HepG2 (cell line): Measurements from ENCODE around the gene CPNE4. TPM values are rescaled to one million over a fixed set of nuclear protein-coding genes. Genes with fewer than 3 reads are reported as not detected.

Experiments used
- ATAC-seq: fragments of 200-7000 bp; cut with Tn5 transposase; 3 replicates; pipeline ENCODE4 v1.9.1; 2020; ENCODE audit warnings: mild to moderate bottlenecking, moderate library complexity
- BruUV-seq: library from RNA; stranded (reverse); fragments of 400-500 nt; replicated peaks from 2 replicates; lab custom pipeline; 2021; lab: Mats Ljungman, UMichigan
- CTCF ChIA-PET: fragments of 300-600 bp; formaldehyde crosslinking; extraction: SDS; loops from one replicate; lab custom pipeline; 2021; ENCODE audit warnings: low total read pairs, inconsistent platforms, low intra/inter-chr PET ratio; lab: Yijun Ruan, JAX
- POLR2A ChIA-PET: fragments of 350-600 bp; sonication (Branson Sonifier 250); formaldehyde crosslinking; loops from one replicate; lab custom pipeline; 2020; ENCODE audit warnings: antibody characterized with exemption, inconsistent platforms; lab: Yijun Ruan, JAX
- DNase-seq: peaks from one replicate; pipeline ENCODE4 v3.0.0-alpha.2; 2015; ENCODE audit warnings: low spot score
- FAIRE-seq: peaks from 3 replicates; lab custom pipeline; 2011; peaks lifted over from hg19 to GRCh38; lab: Jason Lieb, UNC
- H2AFZ ChIP-seq: one replicate; pipeline ENCODE4 v1.6.1; 2011; ENCODE audit warnings: low read length, inconsistent platforms
- H3K27ac ChIP-seq: fragments of 300-600 bp; 3 replicates; pipeline ENCODE4 v1.8.0; 2011; ENCODE audit warnings: mixed run types, mild to moderate bottlenecking, mixed read lengths, low read length, inconsistent platforms; ENCODE audit not compliant: insufficient read depth; ENCODE audit errors: extremely low read length
- H3K27me3 ChIP-seq, 2 experiments: fragments of 200-600 bp in 1 of 2; 2 replicates in 1 of 2; 3 replicates in 1 of 2; pipeline versions ENCODE4 v1.6.0 to v1.8.0; 2011; ENCODE audit warnings: low read length in 2 of 2, mild to moderate bottlenecking in 2 of 2, moderate library complexity in 2 of 2, inconsistent platforms in 1 of 2; ENCODE audit not compliant: insufficient read depth in 2 of 2, control insufficient read depth in 1 of 2
- H3K36me3 ChIP-seq, 2 experiments: fragments of 200-600 bp in 1 of 2; replicated peaks in 1 of 2; 2 replicates in 1 of 2; 3 replicates in 1 of 2; pipeline versions ENCODE4 v1.5.1 to v1.8.0; 2011; ENCODE audit warnings: low read length in 2 of 2, inconsistent platforms in 1 of 2; ENCODE audit not compliant: insufficient read depth in 2 of 2, control insufficient read depth in 1 of 2
- H3K4me1 ChIP-seq: 2 replicates; pipeline ENCODE4 v1.5.1; 2012; ENCODE audit warnings: low read length, inconsistent platforms; ENCODE audit not compliant: insufficient read depth
- H3K4me2 ChIP-seq: 2 replicates; pipeline ENCODE4 v1.6.0; 2011; ENCODE audit warnings: low read depth, low read length, inconsistent platforms
- H3K4me3 ChIP-seq, 3 experiments: fragments of 200-600 bp in 1 of 3; sonication (generic), shearing (Covaris generic) in 1 of 3; replicated peaks in 1 of 3; 2 replicates each; pipeline ENCODE4 v1.5.1; 2011 to 2016; ENCODE audit warnings: low read length in 3 of 3, inconsistent platforms in 2 of 3, low read depth in 2 of 3, mild to moderate bottlenecking in 2 of 3, control low read depth in 1 of 3, mixed read lengths in 1 of 3; ENCODE audit not compliant: insufficient read depth in 1 of 3
- H3K79me2 ChIP-seq: one replicate; pipeline ENCODE4 v1.6.1; 2011; ENCODE audit warnings: low read length, inconsistent platforms; ENCODE audit not compliant: insufficient read depth
- H3K9ac ChIP-seq: 2 replicates; pipeline ENCODE4 v1.6.0; 2011; ENCODE audit warnings: mild to moderate bottlenecking, low read depth, low read length, inconsistent platforms; ENCODE audit not compliant: insufficient read depth
- H3K9me3 ChIP-seq: 2 replicates; pipeline ENCODE4 v1.5.1; 2012; ENCODE audit warnings: mild to moderate bottlenecking, low read length
- H4K20me1 ChIP-seq: 2 replicates; pipeline ENCODE4 v1.6.0; 2011; ENCODE audit warnings: inconsistent platforms, mild to moderate bottlenecking, low read length, moderate library complexity; ENCODE audit not compliant: insufficient read depth
- ATF5 ChIP-seq: sonication (generic); formaldehyde crosslinking; IDR thresholded peaks from 2 replicates; pipeline ENCODE4 v1.4.0; 2020; ENCODE audit warnings: mild to moderate bottlenecking, low read depth, missing genetic modification reagents
- CBX1 ChIP-seq: IDR thresholded peaks from one replicate; pipeline ENCODE4 v1.6.1; 2016; ENCODE audit warnings: antibody characterized with exemption, low read depth
- DNMT3B ChIP-seq: conservative IDR thresholded peaks from 2 replicates; pipeline ENCODE4 v1.6.1; 2016; ENCODE audit warnings: missing biosample characterization, control low read depth
- HMG20B ChIP-seq: conservative IDR thresholded peaks from 2 replicates; pipeline ENCODE4 v1.6.1; 2016; ENCODE audit warnings: missing genetic modification reagents, missing compliant biosample characterization
- MYPOP ChIP-seq: sonication (generic); formaldehyde crosslinking; IDR thresholded peaks from 2 replicates; pipeline ENCODE4 v1.8.1; 2023; ENCODE audit warnings: mild to moderate bottlenecking, moderate library complexity, missing genetic modification reagents
- REPIN1 ChIP-seq: sonication (generic); formaldehyde crosslinking; IDR thresholded peaks from 2 replicates; pipeline ENCODE4 v1.8.0; 2022; ENCODE audit warnings: missing genetic modification reagents, low read depth, mild to moderate bottlenecking, borderline replicate concordance
- SCMH1 ChIP-seq: sonication (generic); formaldehyde crosslinking; IDR thresholded peaks from 2 replicates; pipeline ENCODE4 v1.9.0; 2021; ENCODE audit warnings: missing genetic modification reagents, mild to moderate bottlenecking, borderline replicate concordance
- THYN1 ChIP-seq: sonication (generic); formaldehyde crosslinking; IDR thresholded peaks from 2 replicates; pipeline ENCODE4 v1.8.1; 2023; ENCODE audit warnings: low read depth, mild to moderate bottlenecking, moderate library complexity, missing genetic modification reagents, borderline replicate concordance
- YEATS4 ChIP-seq: sonication (generic); formaldehyde crosslinking; IDR thresholded peaks from 2 replicates; pipeline ENCODE4 v1.4.0; 2020; ENCODE audit warnings: missing genetic modification reagents, borderline replicate concordance
- ZC3H4 ChIP-seq: sonication (generic); formaldehyde crosslinking; IDR thresholded peaks from 2 replicates; pipeline ENCODE4 v1.4.0; 2020; ENCODE audit warnings: missing genetic modification reagents, borderline replicate concordance
- ZFP36 ChIP-seq: fragments of 150-350 bp; IDR thresholded peaks from 2 replicates; pipeline ENCODE4 v1.6.1; 2018; ENCODE audit warnings: borderline replicate concordance, low read length, low read depth; ENCODE audit not compliant: partially characterized antibody
- ZNF430 ChIP-seq: sonication (generic); formaldehyde crosslinking; IDR thresholded peaks from 2 replicates; pipeline ENCODE4 v1.9.0; 2021; ENCODE audit warnings: mild to moderate bottlenecking, missing genetic modification reagents
- ZNF546 ChIP-seq: sonication (generic); formaldehyde crosslinking; conservative IDR thresholded peaks from 2 replicates; pipeline ENCODE4 v1.8.1; 2023; ENCODE audit warnings: mild to moderate bottlenecking, missing genetic modification reagents
- ZNF737 ChIP-seq: sonication (generic); formaldehyde crosslinking; IDR thresholded peaks from 2 replicates; pipeline ENCODE4 v1.5.0; 2020; ENCODE audit warnings: missing genetic modification reagents, mild to moderate bottlenecking, borderline replicate concordance
- ZNF772 ChIP-seq: sonication (generic); formaldehyde crosslinking; IDR thresholded peaks from 2 replicates; pipeline ENCODE4 v1.5.0; 2020; ENCODE audit warnings: mild to moderate bottlenecking, missing genetic modification reagents
- WGBS: methylation state at CpG from one replicate; pipeline ENCODE4 v1.1.6; 2017; ENCODE audit warnings: low lambda C conversion rate; 5-methylcytosine and 5-hydroxymethylcytosine counted together
- in situ Hi-C: cut with HindIII; loops from 2 replicates; pipeline ENCODE4 v1.10.0; 2017; ENCODE audit warnings: low pct_unique_long_range_greater_than_20kb; ENCODE audit not compliant: extremely low pct_ligation_motif_present
- intact Hi-C: fragments of 100-400 bp; cut with micrococcal nuclease; formaldehyde crosslinking; loops from one replicate; pipeline ENCODE4 v1.10.0; 2022; ENCODE audit not compliant: unreplicated experiment
- polyA plus RNA-seq, 8 experiments: library from polyadenylated mRNA; depleted of rRNA in 3 of 8; stranded (reverse) in 7 of 8; unstranded in 1 of 8; fragments of >200 nt; fragmentation: Illumina TruSeq in 4 of 8; extraction: Trizol in 4 of 8; gene quantifications; 2 replicates each; pipeline versions ENCODE4 v1.2.1 to v1.2.3, GENCODE V29; 2011 to 2016; ENCODE audit warnings: low read depth in 4 of 8, missing spikeins in 1 of 8, mixed read lengths in 1 of 8; ENCODE audit not compliant: insufficient read depth in 1 of 8
- total RNA-seq, 5 experiments: library from RNA; depleted of rRNA; stranded (reverse); fragments of >200 nt; fragmentation: Illumina TruSeq; extraction: Trizol; gene quantifications; 2 replicates each; pipeline ENCODE4 v1.2.3, GENCODE V29; 2016; ENCODE audit warnings: low read depth in 1 of 5
- TF ChIP-seq, protein P1 (sequence below): sonication (generic); formaldehyde crosslinking; conservative IDR thresholded peaks from 2 replicates; pipeline ENCODE4 v1.4.0; 2020; ENCODE audit warnings: missing genetic modification reagents
- TF ChIP-seq, protein P2 (sequence below): sonication (generic); formaldehyde crosslinking; IDR thresholded peaks from 2 replicates; pipeline ENCODE4 v1.8.0; 2022; ENCODE audit warnings: low read depth, missing genetic modification reagents
- TF ChIP-seq, protein P3 (sequence below): sonication (generic); formaldehyde crosslinking; IDR thresholded peaks from 2 replicates; pipeline ENCODE4 v1.5.1; 2020; ENCODE audit warnings: missing genetic modification reagents, mild to moderate bottlenecking, borderline replicate concordance
- TF ChIP-seq, protein P4 (sequence below): sonication (generic); formaldehyde crosslinking; IDR thresholded peaks from 2 replicates; pipeline ENCODE4 v1.4.0; 2020; ENCODE audit warnings: missing genetic modification reagents; ENCODE audit errors: not compliant biosample characterization

Gene CPNE4
- total and polyA plus RNA-seq, 2 of the 13 experiments (the other 11 are each of a cell fraction or from before 2014, with no cell fraction given), result not detected

DNA sequence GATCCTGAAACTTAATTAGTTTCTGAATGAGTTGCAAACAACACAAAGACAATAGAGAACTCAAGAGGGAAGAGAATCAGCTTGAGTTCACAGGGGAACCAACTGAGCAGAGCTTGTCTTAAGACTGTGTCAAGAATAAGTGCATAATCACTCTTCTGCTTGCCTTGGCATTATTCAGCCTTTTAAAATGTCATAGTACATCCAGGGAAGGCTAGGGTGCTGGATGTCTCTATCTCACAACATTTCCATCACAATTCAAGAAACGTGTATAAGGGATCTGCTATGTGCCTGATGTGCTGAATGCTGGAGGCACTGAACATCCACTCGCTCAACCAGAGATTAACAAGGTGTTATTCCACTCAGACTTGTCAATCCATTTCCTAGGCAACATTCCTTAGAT lies 122.6 kb downstream of the CPNE4 start:
- ATAC-seq, result no peak
- no peak overlapping the region for H3K27ac ChIP-seq
- no peaks in the 10 kb centered on the region for H4K20me1 ChIP-seq
- in situ Hi-C loops, result no loop called here
- H2AFZ ChIP-seq, result no peak overlapping the region
- no TSS peak for BruUV-seq
- no peaks in the 10 kb centered on the region; a peak in 1 of 5 replicates for H3K27me3 ChIP-seq
- no peak overlapping the region for H3K4me2 ChIP-seq
- FAIRE-seq, result no peak
- 0% methylated on average over 2 of the region's 2 CpGs for WGBS
- H3K9me3 ChIP-seq, result no peaks in the 10 kb centered on the region
- no peak for DNase-seq
- H3K4me3 ChIP-seq, result no peak overlapping the region
- TF ChIP-seq ZNF430 (CRISPR knock-in tag) (no peak), CBX1 (no peak), ZNF737 (CRISPR knock-in tag) (no peak), ZFP36 (no peak), SCMH1 (no peak), ZNF772 (CRISPR knock-in tag) (no peak), YEATS4 (CRISPR knock-in tag) (no peak), THYN1 (CRISPR knock-in tag) (no peak), ZC3H4 (CRISPR knock-in tag) (no peak), ZNF546 (no peak), HMG20B (CRISPR knock-in tag) (no peak), REPIN1 (CRISPR knock-in tag) (no peak), MYPOP (CRISPR knock-in tag) (no peak), ATF5 (no peak), DNMT3B (no peak)
- TF ChIP-seq, protein P1, sequence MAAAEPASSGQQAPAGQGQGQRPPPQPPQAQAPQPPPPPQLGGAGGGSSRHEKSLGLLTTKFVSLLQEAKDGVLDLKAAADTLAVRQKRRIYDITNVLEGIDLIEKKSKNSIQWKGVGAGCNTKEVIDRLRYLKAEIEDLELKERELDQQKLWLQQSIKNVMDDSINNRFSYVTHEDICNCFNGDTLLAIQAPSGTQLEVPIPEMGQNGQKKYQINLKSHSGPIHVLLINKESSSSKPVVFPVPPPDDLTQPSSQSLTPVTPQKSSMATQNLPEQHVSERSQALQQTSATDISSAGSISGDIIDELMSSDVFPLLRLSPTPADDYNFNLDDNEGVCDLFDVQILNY (CRISPR knock-in tag), result no peak
- TF ChIP-seq, protein P2, sequence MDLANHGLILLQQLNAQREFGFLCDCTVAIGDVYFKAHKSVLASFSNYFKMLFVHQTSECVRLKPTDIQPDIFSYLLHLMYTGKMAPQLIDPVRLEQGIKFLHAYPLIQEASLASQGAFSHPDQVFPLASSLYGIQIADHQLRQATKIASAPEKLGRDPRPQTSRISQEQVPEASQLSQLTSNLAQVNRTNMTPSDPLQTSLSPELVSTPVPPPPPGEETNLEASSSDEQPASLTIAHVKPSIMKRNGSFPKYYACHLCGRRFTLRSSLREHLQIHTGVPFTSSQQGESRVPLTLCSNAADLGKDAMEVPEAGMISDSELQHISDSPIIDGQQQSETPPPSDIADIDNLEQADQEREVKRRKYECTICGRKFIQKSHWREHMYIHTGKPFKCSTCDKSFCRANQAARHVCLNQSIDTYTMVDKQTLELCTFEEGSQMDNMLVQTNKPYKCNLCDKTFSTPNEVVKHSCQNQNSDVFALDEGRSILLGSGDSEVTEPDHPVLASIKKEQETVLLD (CRISPR knock-in tag), result no peak
- TF ChIP-seq, protein P3, sequence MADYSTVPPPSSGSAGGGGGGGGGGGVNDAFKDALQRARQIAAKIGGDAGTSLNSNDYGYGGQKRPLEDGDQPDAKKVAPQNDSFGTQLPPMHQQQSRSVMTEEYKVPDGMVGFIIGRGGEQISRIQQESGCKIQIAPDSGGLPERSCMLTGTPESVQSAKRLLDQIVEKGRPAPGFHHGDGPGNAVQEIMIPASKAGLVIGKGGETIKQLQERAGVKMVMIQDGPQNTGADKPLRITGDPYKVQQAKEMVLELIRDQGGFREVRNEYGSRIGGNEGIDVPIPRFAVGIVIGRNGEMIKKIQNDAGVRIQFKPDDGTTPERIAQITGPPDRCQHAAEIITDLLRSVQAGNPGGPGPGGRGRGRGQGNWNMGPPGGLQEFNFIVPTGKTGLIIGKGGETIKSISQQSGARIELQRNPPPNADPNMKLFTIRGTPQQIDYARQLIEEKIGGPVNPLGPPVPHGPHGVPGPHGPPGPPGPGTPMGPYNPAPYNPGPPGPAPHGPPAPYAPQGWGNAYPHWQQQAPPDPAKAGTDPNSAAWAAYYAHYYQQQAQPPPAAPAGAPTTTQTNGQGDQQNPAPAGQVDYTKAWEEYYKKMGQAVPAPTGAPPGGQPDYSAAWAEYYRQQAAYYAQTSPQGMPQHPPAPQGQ (CRISPR knock-in tag), result no peak
- TF ChIP-seq, protein P4, sequence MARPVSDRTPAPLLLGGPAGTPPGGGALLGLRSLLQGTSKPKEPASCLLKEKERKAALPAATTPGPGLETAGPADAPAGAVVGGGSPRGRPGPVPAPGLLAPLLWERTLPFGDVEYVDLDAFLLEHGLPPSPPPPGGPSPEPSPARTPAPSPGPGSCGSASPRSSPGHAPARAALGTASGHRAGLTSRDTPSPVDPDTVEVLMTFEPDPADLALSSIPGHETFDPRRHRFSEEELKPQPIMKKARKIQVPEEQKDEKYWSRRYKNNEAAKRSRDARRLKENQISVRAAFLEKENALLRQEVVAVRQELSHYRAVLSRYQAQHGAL, result no peak
- TF ChIP-seq, all 625 proteins: peak for 0
- Histone ChIP-seq H3K9ac (no peak overlapping the region), H3K79me2 (no peaks in the 10 kb centered on the region), H3K36me3 (no peaks in the 10 kb centered on the region), H3K4me1 (no peaks in the 10 kb centered on the region)
- POLR2A ChIA-PET, result no interaction called here
- CTCF ChIA-PET, result no interaction called here
- intact Hi-C loops, result no loop called here
